ENCODE data around the gene JPH2. TPM values are rescaled to one million over a fixed set of nuclear protein-coding genes. Genes with fewer than 3 reads are reported as not detected.

JPH2 gene
- total RNA-seq, 1 donor from 2014 or later = 4.6 TPM

GRCh38 chr20:44166008-44166407, 21.0 kb downstream of the JPH2 start:
- ATAC-seq = no peak
- Histone ChIP-seq H3K9me3 (no peaks in the 10 kb centered on the region), H3K27me3 (ENCODE audit: low read depth) (peaks cover 5% of the 10 kb centered on the region), H3K4me1 (no peaks in the 10 kb centered on the region), H3K27ac (no peak overlapping the region), H3K36me3 (no peaks in the 10 kb centered on the region), H3K4me3 (no peak overlapping the region)
- no peak for TF ChIP-seq CTCF (IDR thresholded peaks at IDR 0.05)
- intact Hi-C loops (cut with DNase I) = no loop called here
- no peak for DNase-seq

GRCh38 chr20:44160133-44160532, 26.9 kb downstream of the JPH2 start:
- ATAC-seq (no peak), DNase-seq (no peak)
- Histone ChIP-seq H3K9me3 (no peaks in the 10 kb centered on the region), H3K36me3 (no peaks in the 10 kb centered on the region), H3K27me3 (ENCODE audit: low read depth) (peaks cover 5% of the 10 kb centered on the region), H3K4me1 (no peaks in the 10 kb centered on the region), H3K4me3 (no peak overlapping the region), H3K27ac (no peak overlapping the region)
- no peak for TF ChIP-seq CTCF (IDR thresholded peaks at IDR 0.05)
- intact Hi-C loops (cut with DNase I) = no loop called here

- H3K36me3 ChIP-seq = no peaks in the 10 kb centered on the region
- no peak overlapping the region for H3K27ac ChIP-seq
- no peak overlapping the region for H3K4me3 ChIP-seq
- DNase-seq (no peak), ATAC-seq (no peak)
- intact Hi-C loops (cut with DNase I) = no loop called here
- H3K27me3 ChIP-seq (ENCODE audit: low read depth) = peaks cover 5% of the 10 kb centered on the region
- no peak for TF ChIP-seq CTCF (IDR thresholded peaks at IDR 0.05)
- H3K9me3 ChIP-seq = no peaks in the 10 kb centered on the region
- H3K4me1 ChIP-seq = no peaks in the 10 kb centered on the region
These were observed 27.3 kb downstream of the JPH2 start for GRCh38 chr20:44159711-44160110.

GRCh38 chr20:44159125-44159524, 27.9 kb downstream of the JPH2 start:
- intact Hi-C loops (cut with DNase I) = no loop called here
- H3K9me3 ChIP-seq = no peaks in the 10 kb centered on the region
- H3K27ac ChIP-seq = no peak overlapping the region
- H3K27me3 ChIP-seq (ENCODE audit: low read depth) = peaks cover 5% of the 10 kb centered on the region
- H3K36me3 ChIP-seq = no peaks in the 10 kb centered on the region
- TF ChIP-seq CTCF (IDR thresholded peaks at IDR 0.05) = no peak
- no peaks in the 10 kb centered on the region for H3K4me1 ChIP-seq
- DNase-seq (no peak), ATAC-seq (no peak)
- no peak overlapping the region for H3K4me3 ChIP-seq

GRCh38 chr20:44157061-44157460, 29.9 kb downstream of the JPH2 start:
- intact Hi-C loops (cut with DNase I) = no loop called here
- no peak for DNase-seq
- no peak for ATAC-seq
- Histone ChIP-seq H3K36me3 (no peaks in the 10 kb centered on the region), H3K27me3 (ENCODE audit: low read depth) (peaks cover 5% of the 10 kb centered on the region), H3K4me1 (no peaks in the 10 kb centered on the region), H3K9me3 (no peaks in the 10 kb centered on the region), H3K27ac (no peak overlapping the region), H3K4me3 (no peak overlapping the region)
- no peak for TF ChIP-seq CTCF (IDR thresholded peaks at IDR 0.05)

GRCh38 chr20:44154521-44155001, 32.4 kb downstream of the JPH2 start:
- Histone ChIP-seq H3K4me3 (no peak overlapping the region), H3K4me1 (no peaks in the 10 kb centered on the region), H3K27ac (no peak overlapping the region), H3K27me3 (ENCODE audit: low read depth) (no peaks in the 10 kb centered on the region), H3K36me3 (no peaks in the 10 kb centered on the region), H3K9me3 (no peaks in the 10 kb centered on the region)
- no peak for TF ChIP-seq CTCF (IDR thresholded peaks at IDR 0.05)
- no peak for ATAC-seq
- DNase-seq = no peak
- intact Hi-C loops (cut with DNase I) = no loop called here

Data from lower lobe of right lung (tissue), 2 donors.